Choroid plexus epithelial cell (primary cell): ENCODE data around the gene NAV1.

Experiments
- DNase-seq: peaks from one replicate; pipeline ENCODE4 v3.0.0-alpha.2; 2010; ENCODE audit warnings: low read depth
- H3K4me3 ChIP-seq: 2 replicates; pipeline ENCODE4 v1.5.1; 2011; ENCODE audit warnings: low read depth, mild to moderate bottlenecking, control low read depth, low read length, moderate library complexity
- TF ChIP-seq, protein P1 (sequence below): conservative IDR thresholded peaks from 2 replicates; pipeline ENCODE4 v1.5.1; 2011; ENCODE audit warnings: low read depth, mild to moderate bottlenecking, control low read depth, inconsistent platforms, low read length, moderate library complexity

Gene NAV1

DNA sequence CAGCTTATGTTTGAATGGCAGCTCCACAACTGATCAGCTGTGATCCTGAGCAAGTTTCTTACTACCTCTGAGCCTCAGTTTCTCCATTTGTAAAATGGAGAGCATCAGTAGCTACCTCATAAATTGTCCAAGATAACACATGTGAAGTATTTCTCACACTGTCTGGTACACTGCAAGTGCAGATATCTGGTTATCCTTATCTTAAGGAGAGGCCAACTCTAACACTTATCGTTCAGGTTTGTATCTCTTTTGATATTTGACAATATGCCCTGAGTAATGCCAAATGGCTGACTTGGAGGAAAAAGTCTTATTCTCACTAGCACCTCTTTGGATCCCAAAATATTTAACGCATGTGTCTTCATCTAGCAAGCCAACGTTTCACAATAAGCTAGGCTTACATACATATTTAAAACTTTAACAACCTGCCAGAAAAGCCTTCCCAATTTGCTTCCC, 34.7 kb upstream of the NAV1 start:
- TF ChIP-seq, protein P1, sequence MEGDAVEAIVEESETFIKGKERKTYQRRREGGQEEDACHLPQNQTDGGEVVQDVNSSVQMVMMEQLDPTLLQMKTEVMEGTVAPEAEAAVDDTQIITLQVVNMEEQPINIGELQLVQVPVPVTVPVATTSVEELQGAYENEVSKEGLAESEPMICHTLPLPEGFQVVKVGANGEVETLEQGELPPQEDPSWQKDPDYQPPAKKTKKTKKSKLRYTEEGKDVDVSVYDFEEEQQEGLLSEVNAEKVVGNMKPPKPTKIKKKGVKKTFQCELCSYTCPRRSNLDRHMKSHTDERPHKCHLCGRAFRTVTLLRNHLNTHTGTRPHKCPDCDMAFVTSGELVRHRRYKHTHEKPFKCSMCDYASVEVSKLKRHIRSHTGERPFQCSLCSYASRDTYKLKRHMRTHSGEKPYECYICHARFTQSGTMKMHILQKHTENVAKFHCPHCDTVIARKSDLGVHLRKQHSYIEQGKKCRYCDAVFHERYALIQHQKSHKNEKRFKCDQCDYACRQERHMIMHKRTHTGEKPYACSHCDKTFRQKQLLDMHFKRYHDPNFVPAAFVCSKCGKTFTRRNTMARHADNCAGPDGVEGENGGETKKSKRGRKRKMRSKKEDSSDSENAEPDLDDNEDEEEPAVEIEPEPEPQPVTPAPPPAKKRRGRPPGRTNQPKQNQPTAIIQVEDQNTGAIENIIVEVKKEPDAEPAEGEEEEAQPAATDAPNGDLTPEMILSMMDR, result no peak
- peak; percentile 39 for DNase-seq
- peak overlapping the region; percentile 78 for H3K4me3 ChIP-seq

DNA sequence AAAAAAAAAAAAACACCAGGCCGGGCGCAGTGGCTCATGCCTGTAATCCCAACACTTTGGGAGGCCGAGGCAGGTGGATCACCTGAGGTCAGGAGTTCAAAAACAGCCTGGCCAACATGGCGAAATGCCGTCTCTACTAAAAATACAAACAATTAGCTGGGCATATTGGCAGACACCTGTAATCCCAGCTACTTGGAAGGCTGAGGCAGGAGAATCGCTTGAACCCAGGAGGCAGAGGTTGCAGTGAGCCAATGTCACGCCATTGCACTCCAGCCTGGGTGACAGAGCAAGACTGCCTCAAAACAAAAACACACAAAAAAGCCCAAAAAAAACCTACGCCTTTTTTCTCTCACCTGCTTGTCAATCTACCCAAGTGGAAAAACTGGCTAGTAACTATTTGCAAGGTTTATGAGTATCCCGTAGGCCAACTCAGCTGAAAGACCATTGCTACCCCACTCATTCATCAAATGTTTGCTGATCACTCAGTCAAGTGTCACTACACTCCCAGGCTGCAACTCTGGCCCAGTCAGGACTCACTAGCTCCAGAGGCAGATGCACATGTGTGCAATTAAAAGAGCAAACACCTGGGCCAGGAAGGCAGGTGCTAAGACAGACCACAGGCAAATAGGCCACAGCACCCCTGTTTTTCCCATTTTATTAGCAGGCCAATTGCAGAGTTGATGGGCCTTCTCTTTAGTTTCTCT, 34.0 kb upstream of the NAV1 start:
- TF ChIP-seq, protein P1, result no peak
- no peak for DNase-seq
- peak overlapping the region; percentile 78 for H3K4me3 ChIP-seq

DNA sequence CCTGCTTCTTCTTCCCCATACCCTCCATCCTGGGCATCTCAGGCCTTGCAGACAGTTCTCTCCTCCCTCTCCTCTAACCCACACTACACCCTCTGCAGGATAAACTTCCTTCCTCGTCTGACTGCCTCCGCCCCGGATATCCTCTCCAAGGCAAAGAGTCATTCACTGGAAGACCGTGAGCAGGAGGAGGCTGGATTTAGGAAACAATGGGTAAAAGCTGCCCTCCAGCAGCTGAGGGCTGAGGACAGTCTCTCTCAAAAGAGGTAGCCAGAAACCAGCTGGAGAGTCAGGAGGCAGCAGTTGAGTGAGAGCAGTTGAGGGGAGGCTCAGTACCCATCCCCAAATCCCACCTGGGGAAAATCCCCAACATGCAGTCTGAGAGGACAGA, 33.4 kb upstream of the NAV1 start:
- peak; percentile 70 for DNase-seq
- TF ChIP-seq, protein P1, result peak; percentile 15
- H3K4me3 ChIP-seq, result peak overlapping the region; percentile 78

DNA sequence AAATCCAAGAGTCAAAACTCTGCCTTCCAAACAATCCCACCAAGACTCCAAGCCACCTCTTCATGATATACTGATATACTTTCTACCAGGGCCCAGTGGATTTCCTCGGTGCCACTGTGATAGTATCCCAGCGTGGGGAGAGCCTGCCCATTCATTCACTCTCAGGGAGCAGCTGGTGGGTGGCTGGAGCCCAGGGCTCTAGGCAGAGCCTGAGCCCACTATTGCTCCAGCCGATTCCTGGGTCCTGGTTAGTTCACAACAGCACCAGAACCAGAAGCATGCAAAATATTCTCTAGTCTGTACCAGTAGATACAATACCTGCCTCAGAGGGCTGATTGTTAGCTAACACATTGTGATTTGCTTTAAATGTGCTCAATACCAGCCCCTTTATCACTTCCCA, 32.8 kb upstream of the NAV1 start:
- H3K4me3 ChIP-seq, result peak overlapping the region; percentile 78
- peak; percentile 31 for DNase-seq
- TF ChIP-seq, protein P1, result no peak

DNA sequence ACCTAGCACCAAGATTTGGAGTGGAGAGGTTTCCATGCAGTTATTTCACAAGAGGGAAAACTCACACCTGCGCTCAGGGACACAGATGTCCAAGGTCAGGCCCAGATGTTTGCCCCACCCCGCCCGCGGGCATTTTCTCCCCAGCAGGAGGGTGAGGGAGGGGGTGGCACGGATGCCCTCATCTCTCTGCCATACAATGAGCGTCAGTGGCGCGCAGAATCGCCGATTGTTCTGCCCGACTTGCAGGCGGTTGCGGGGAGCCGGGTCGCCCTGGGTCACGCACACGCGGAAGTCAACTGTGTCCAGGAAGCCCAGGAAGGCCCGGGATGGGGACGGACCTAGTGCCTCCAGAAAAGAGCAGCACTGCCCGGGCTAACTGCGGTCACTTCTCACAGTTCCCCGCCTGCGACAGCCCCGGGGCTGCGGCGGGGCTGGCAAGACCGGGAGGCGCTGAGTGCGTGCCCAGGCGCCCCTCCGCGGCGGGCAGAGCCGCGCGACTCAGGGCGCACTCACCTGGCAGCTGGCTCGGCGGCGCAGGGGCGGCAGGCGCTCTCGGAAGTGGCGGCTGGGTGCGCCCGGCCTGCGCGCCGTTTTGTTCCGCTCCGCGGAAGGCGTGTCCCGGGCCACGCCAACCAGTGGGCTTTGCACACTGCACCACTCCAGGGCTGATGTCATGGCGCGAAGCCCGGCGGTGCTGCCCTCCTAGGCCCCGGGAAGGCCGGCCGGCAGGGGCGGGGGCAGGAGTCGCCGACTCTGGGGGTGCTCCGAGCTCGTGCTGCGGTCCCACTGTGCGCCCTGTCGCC, 32.2 kb upstream of the NAV1 start, which contains the start of gene CSRP1:
Gene CSRP1, minus strand, starts transcription at position 567 of the 803 bp plus-strand sequence. CDS start 10,820 bp downstream, outside the sequence.
- DNase-seq, result peak; percentile 89
- H3K4me3 ChIP-seq, result peak within 1 kb of the TSS; percentile 78
- TF ChIP-seq, protein P1, result no peak

DNA sequence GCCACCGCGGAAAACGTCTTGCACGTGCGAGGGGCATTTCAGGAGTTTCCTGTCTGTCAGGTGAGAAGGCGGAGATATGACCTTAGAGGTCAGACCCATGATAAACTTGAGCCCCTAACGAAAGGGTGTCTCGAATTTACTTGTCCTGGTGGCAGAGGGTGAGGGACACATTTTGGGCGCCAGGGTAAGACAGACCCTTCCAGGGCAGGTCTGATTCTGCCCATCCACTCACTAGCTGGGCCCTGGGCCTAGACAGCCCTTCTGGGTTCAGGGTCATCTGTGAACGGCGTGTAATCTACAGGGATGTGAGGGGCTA, 31.6 kb upstream of the NAV1 start:
- DNase-seq, result no peak
- TF ChIP-seq, protein P1, result no peak
- H3K4me3 ChIP-seq, result peak overlapping the region; percentile 78
